Stomach smooth muscle (tissue), 2 donors: ENCODE measurements around the gene RGS1.

Experiments
- H3K27ac ChIP-seq: one replicate; pipeline ENCODE4 v1.7.0; 2013; ENCODE audit warnings: mild to moderate bottlenecking, low read length, inconsistent platforms
- H3K27me3 ChIP-seq, 2 donors: one replicate each; pipeline ENCODE4 v1.7.0; 2013; ENCODE audit warnings: low read length in 2 of 2; ENCODE audit not compliant: insufficient read depth in 2 of 2, control insufficient read depth in 1 of 2
- H3K36me3 ChIP-seq, 2 donors: one replicate each; pipeline ENCODE4 v1.7.0; 2013; ENCODE audit warnings: low read length in 2 of 2; ENCODE audit not compliant: control insufficient read depth in 2 of 2, insufficient read depth in 2 of 2
- H3K4me1 ChIP-seq: one replicate; pipeline ENCODE4 v1.7.0; 2013; ENCODE audit warnings: low read length; ENCODE audit not compliant: control insufficient read depth, insufficient read depth
- H3K4me3 ChIP-seq, 2 donors: one replicate each; pipeline ENCODE4 v1.7.0; 2013; ENCODE audit warnings: low read length in 2 of 2
- H3K9ac ChIP-seq, 2 donors: one replicate each; pipeline ENCODE4 v1.7.0; 2013; ENCODE audit warnings: low read length in 2 of 2, mild to moderate bottlenecking in 1 of 2
- H3K9me3 ChIP-seq, 2 donors: one replicate each; pipeline ENCODE4 v1.7.0; 2013; ENCODE audit warnings: low read length in 2 of 2; ENCODE audit not compliant: control insufficient read depth in 2 of 2
- donor health status: healthy.
- donor health status: Pancreatic carcinoma.

RGS1 gene

GRCh38 chr1:192587386-192588266, 12.1 kb downstream of the RGS1 start:
- Histone ChIP-seq H3K36me3 (no peaks in the 10 kb centered on the region), H3K4me3 (no peak overlapping the region), H3K27me3 (no peaks in the 10 kb centered on the region), H3K9ac (no peak overlapping the region), H3K27ac (no peak overlapping the region), H3K9me3 (no peaks in the 10 kb centered on the region), H3K4me1 (no peaks in the 10 kb centered on the region)

- H3K27ac ChIP-seq, result no peak overlapping the region
- no peaks in the 10 kb centered on the region for H3K9me3 ChIP-seq
- no peak overlapping the region for H3K9ac ChIP-seq
- no peaks in the 10 kb centered on the region for H3K27me3 ChIP-seq
- H3K4me3 ChIP-seq, result no peak overlapping the region
- no peaks in the 10 kb centered on the region for H3K36me3 ChIP-seq
- no peaks in the 10 kb centered on the region for H3K4me1 ChIP-seq
These were observed 13.0 kb downstream of the RGS1 start for GRCh38 chr1:192588546-192588945.

- no peak overlapping the region for H3K9ac ChIP-seq
- no peaks in the 10 kb centered on the region for H3K36me3 ChIP-seq
- no peak overlapping the region for H3K27ac ChIP-seq
- no peaks in the 10 kb centered on the region for H3K27me3 ChIP-seq
- no peaks in the 10 kb centered on the region for H3K9me3 ChIP-seq
- H3K4me1 ChIP-seq, result no peaks in the 10 kb centered on the region
- no peak overlapping the region for H3K4me3 ChIP-seq
These were observed 14.2 kb downstream of the RGS1 start for GRCh38 chr1:192589813-192590212.

- Histone ChIP-seq H3K27ac (peak overlapping the region; percentile 50), H3K4me1 (no peaks in the 10 kb centered on the region)
These were observed 16.9 kb downstream of the RGS1 start for GRCh38 chr1:192592517-192592916.

GRCh38 chr1:192592981-192593708, 17.6 kb downstream of the RGS1 start:
- Histone ChIP-seq H3K27ac (peak overlapping the region; percentile 50), H3K9ac (peak overlapping the region in 1 of 2 donors; percentile 40), H3K4me1 (no peaks in the 10 kb centered on the region), H3K9me3 (no peaks in the 10 kb centered on the region), H3K27me3 (no peaks in the 10 kb centered on the region), H3K36me3 (no peaks in the 10 kb centered on the region), H3K4me3 (no peak overlapping the region)

More at GRCh38 chr1:192592517-192592916, 16.9 kb downstream of the RGS1 start:
- Histone ChIP-seq H3K4me3 (no peak overlapping the region), H3K9ac (peak overlapping the region in 1 of 2 donors; percentile 40), H3K9me3 (no peaks in the 10 kb centered on the region), H3K36me3 (no peaks in the 10 kb centered on the region), H3K27me3 (no peaks in the 10 kb centered on the region)

GRCh38 chr1:192595299-192595698, 19.7 kb downstream of the RGS1 start:
- Histone ChIP-seq H3K27me3 (no peaks in the 10 kb centered on the region), H3K27ac (no peak overlapping the region), H3K9me3 (no peaks in the 10 kb centered on the region), H3K36me3 (no peaks in the 10 kb centered on the region), H3K9ac (no peak overlapping the region), H3K4me3 (no peak overlapping the region), H3K4me1 (no peaks in the 10 kb centered on the region)

GRCh38 chr1:192598589-192598988, 23.0 kb downstream of the RGS1 start:
- H3K36me3 ChIP-seq, result no peaks in the 10 kb centered on the region
- no peaks in the 10 kb centered on the region for H3K4me1 ChIP-seq
- H3K27me3 ChIP-seq, result no peaks in the 10 kb centered on the region
- no peak overlapping the region for H3K9ac ChIP-seq
- H3K27ac ChIP-seq, result no peak overlapping the region
- H3K9me3 ChIP-seq, result no peaks in the 10 kb centered on the region
- no peak overlapping the region for H3K4me3 ChIP-seq

- Histone ChIP-seq H3K27me3 (no peaks in the 10 kb centered on the region), H3K36me3 (no peaks in the 10 kb centered on the region), H3K4me3 (no peak overlapping the region), H3K4me1 (no peaks in the 10 kb centered on the region), H3K9me3 (no peaks in the 10 kb centered on the region), H3K9ac (no peak overlapping the region), H3K27ac (no peak overlapping the region)
These were observed 24.7 kb downstream of the RGS1 start for GRCh38 chr1:192600275-192600674.

GRCh38 chr1:192601143-192601542, 25.6 kb downstream of the RGS1 start:
- no peaks in the 10 kb centered on the region for H3K27me3 ChIP-seq
- H3K27ac ChIP-seq, result no peak overlapping the region
- H3K9ac ChIP-seq, result no peak overlapping the region
- H3K36me3 ChIP-seq, result no peaks in the 10 kb centered on the region
- H3K4me3 ChIP-seq, result no peak overlapping the region
- H3K9me3 ChIP-seq, result no peaks in the 10 kb centered on the region
- no peaks in the 10 kb centered on the region for H3K4me1 ChIP-seq

GRCh38 chr1:192601567-192601966, 26.0 kb downstream of the RGS1 start:
- H3K4me1 ChIP-seq, result no peaks in the 10 kb centered on the region
- H3K27me3 ChIP-seq, result no peaks in the 10 kb centered on the region
- no peak overlapping the region for H3K9ac ChIP-seq
- H3K9me3 ChIP-seq, result no peaks in the 10 kb centered on the region
- H3K36me3 ChIP-seq, result no peaks in the 10 kb centered on the region
- H3K4me3 ChIP-seq, result no peak overlapping the region
- no peak overlapping the region for H3K27ac ChIP-seq

- H3K9ac ChIP-seq, result no peak overlapping the region
- no peaks in the 10 kb centered on the region for H3K27me3 ChIP-seq
- H3K27ac ChIP-seq, result no peak overlapping the region
- no peak overlapping the region for H3K4me3 ChIP-seq
- no peaks in the 10 kb centered on the region for H3K9me3 ChIP-seq
- no peaks in the 10 kb centered on the region for H3K4me1 ChIP-seq
- no peaks in the 10 kb centered on the region for H3K36me3 ChIP-seq
These were observed 27.2 kb downstream of the RGS1 start for GRCh38 chr1:192602757-192603156.
